OCI-LY7 (cell line): ENCODE results near the gene RPS21.

Source experiments
- EZH2phosphoT487 ChIP-seq: fragments of 200-600 bp; sonication (generic); IDR thresholded peaks from 2 replicates; pipeline ENCODE4 v1.6.1; 2018; ENCODE audit warnings: low read depth, borderline replicate concordance, mild to moderate bottlenecking, mixed run types, antibody characterized with exemption, low read length, moderate library complexity, mixed read lengths
- TF ChIP-seq, protein P1 (sequence below): fragments of 200-600 bp; sonication (generic); conservative IDR thresholded peaks from 2 replicates; pipeline ENCODE4 v1.5.1; 2014; ENCODE audit warnings: mild to moderate bottlenecking, antibody characterized with exemption, low read length, moderate library complexity, mixed read lengths

- TF ChIP-seq EZH2phosphoT487: no peak
- TF ChIP-seq, protein P1, sequence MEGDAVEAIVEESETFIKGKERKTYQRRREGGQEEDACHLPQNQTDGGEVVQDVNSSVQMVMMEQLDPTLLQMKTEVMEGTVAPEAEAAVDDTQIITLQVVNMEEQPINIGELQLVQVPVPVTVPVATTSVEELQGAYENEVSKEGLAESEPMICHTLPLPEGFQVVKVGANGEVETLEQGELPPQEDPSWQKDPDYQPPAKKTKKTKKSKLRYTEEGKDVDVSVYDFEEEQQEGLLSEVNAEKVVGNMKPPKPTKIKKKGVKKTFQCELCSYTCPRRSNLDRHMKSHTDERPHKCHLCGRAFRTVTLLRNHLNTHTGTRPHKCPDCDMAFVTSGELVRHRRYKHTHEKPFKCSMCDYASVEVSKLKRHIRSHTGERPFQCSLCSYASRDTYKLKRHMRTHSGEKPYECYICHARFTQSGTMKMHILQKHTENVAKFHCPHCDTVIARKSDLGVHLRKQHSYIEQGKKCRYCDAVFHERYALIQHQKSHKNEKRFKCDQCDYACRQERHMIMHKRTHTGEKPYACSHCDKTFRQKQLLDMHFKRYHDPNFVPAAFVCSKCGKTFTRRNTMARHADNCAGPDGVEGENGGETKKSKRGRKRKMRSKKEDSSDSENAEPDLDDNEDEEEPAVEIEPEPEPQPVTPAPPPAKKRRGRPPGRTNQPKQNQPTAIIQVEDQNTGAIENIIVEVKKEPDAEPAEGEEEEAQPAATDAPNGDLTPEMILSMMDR: no peak
Measured at GRCh38 chr20:62353289-62354030, 33.4 kb upstream of the RPS21 start.
